HG02981 (cell line): ENCODE data around the gene ING4.
A peak's percentile ranks its signal among the peaks of the same experiment; 100 is the strongest.

ENCODE experiments used
- ATAC-seq: cut with Tn5 transposase; IDR thresholded peaks from one replicate; pipeline ENCODE4 v1.9.1; 2021; ENCODE audit warnings: mild to moderate bottlenecking, moderate library complexity; ENCODE audit not compliant: unreplicated experiment

The ING4 gene

DNA sequence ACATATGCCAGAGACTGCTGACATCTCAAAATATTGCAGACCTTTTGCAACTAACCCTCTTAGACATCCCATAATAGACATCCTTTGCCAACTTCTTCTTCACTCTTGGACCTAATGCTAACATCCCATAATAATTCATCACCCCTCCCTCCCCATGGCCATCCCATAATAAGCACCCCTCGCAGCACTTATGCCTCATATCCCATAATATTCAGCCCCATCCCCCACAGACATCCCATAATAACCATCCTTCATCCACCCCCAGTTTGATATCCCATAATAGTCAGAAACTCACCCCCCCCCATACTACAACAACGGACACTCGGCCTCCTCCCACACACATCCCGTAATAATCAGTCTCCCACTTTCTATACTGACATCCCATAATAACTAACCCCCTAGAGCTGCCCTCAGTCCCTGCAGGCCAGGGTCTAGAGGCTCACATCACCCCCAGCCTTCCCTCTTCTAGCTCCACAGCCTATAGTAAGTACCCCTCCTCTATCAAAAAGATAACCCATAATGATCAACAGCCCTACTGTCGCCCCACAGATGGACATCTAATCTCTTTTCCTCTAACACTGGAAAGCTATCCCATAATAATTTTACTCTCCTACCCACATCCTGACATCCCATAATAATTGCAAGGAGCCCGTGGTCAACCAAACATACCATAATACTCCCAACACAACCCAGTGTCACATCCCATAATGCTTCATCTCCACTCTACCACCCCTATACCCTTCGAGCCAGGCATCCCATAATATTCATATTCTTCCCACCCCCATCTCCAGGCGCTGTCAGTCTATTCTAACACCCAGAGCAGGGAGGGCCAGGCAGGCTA, 54.9 kb downstream of the ING4 start:
- ATAC-seq, result peak; percentile 36

GRCh38 chr12:6606331-6607131, 56.4 kb downstream of the ING4 start:
- ATAC-seq, result no peak

DNA sequence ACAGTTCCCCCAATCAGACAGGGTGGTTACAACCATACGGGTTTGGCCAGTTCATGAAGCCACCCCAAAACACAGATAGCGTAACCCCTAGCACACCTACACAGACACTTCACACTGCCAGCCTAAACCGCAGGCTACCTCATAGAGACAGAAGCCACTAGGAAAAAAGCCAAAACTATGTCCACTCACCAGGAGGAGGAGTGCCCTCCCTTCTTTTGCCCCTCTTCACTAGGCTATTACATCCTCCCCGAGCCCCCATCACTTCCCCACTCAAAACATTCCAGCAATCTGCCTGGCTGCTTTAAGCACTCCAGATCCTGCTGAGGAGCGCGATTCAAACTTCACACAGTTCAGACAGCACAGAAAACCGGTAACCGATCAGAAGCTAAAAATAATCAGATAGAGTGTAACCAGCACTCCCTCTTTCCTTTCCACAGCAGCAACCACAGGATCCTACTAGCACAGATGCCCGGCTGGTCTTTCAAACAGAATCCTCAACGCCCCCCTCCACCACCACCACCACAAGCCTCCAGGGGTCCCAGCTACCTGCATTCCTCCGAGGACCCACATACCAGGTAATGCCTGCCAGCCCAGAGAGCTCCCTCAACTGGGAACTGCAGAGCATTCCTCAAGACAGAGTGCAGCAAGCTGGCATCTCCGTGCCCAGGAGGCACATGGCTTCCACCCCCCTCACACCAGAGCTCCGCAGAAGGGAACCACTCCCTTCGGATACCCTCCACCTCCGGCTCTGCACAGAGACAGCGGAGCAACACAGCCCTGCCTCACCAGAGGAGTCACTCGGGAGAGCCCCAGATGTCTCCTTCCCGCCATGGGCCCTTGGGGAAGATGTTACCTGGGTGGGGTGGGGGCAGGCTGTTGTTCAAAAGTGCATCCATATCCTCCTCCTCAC, 57.2 kb downstream of the ING4 start:
- ATAC-seq, result no peak

- no peak for ATAC-seq
Observed at GRCh38 chr12:6604259-6605029, 58.5 kb downstream of the ING4 start.

- ATAC-seq, result no peak
Observed at GRCh38 chr12:6603095-6603567, 59.8 kb downstream of the ING4 start.

DNA sequence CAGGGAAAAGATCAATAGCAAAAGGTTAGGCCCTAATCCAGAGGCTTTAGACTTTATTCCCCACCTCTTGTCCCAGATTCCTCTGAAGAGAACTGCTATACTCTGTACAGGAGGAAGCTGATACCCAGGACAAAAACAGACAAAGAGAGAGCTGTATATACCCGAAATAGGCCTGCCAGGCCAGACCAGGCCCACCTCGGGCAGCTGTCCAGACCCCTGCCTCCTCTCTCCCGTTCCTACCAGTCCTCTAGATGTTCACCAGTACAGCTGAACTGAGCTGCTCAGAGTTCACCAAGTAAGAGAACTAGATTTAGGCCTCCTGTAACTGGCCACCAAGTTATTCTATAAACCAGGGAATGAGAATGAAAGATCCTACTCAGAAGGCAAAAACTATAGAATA, 60.4 kb downstream of the ING4 start:
- ATAC-seq, result no peak
